GM18526 (cell line): ENCODE data around the gene ABHD2.

Experiments used
- POLR2A ChIP-seq: IDR thresholded peaks from 3 replicates; pipeline ENCODE4 v1.6.1; 2011; ENCODE audit not compliant: insufficient read length; ENCODE audit errors: extremely low read depth

The ABHD2 gene

GRCh38 chr15:89177116-89177515 is 88.9 kb downstream of the ABHD2 start:
- no peak for TF ChIP-seq POLR2A

GRCh38 chr15:89177633-89178306 is 89.5 kb downstream of the ABHD2 start:
- TF ChIP-seq POLR2A: no peak

GRCh38 chr15:89178307-89178977 is 90.2 kb downstream of the ABHD2 start:
- TF ChIP-seq POLR2A: no peak

GRCh38 chr15:89179966-89180875 is 92.0 kb downstream of the ABHD2 start:
- no peak for TF ChIP-seq POLR2A

- no peak for TF ChIP-seq POLR2A
Measured at GRCh38 chr15:89184357-89184756, 96.1 kb downstream of the ABHD2 start.

GRCh38 chr15:89184886-89185526 is 96.8 kb downstream of the ABHD2 start:
- TF ChIP-seq POLR2A: no peak

GRCh38 chr15:89186803-89187202 is 98.5 kb downstream of the ABHD2 start:
- no peak for TF ChIP-seq POLR2A

GRCh38 chr15:89187301-89187985 is 99.2 kb downstream of the ABHD2 start:
- no peak for TF ChIP-seq POLR2A

- no peak for TF ChIP-seq POLR2A
Measured at GRCh38 chr15:89187986-89188514, 99.8 kb downstream of the ABHD2 start.

- no peak for TF ChIP-seq POLR2A
Measured at GRCh38 chr15:89192136-89192535, 103.9 kb downstream of the ABHD2 start.

GRCh38 chr15:89192766-89193165 is 104.5 kb downstream of the ABHD2 start:
- no peak for TF ChIP-seq POLR2A

GRCh38 chr15:89194608-89195007 is 106.4 kb downstream of the ABHD2 start:
- TF ChIP-seq POLR2A: no peak

- TF ChIP-seq POLR2A: no peak
Measured at GRCh38 chr15:89195836-89196235, 107.6 kb downstream of the ABHD2 start.

- no peak for TF ChIP-seq POLR2A
Measured at GRCh38 chr15:89196241-89196640, 108.0 kb downstream of the ABHD2 start.
